ENCODE results near the gene UBE2M.

Gene UBE2M

DNA sequence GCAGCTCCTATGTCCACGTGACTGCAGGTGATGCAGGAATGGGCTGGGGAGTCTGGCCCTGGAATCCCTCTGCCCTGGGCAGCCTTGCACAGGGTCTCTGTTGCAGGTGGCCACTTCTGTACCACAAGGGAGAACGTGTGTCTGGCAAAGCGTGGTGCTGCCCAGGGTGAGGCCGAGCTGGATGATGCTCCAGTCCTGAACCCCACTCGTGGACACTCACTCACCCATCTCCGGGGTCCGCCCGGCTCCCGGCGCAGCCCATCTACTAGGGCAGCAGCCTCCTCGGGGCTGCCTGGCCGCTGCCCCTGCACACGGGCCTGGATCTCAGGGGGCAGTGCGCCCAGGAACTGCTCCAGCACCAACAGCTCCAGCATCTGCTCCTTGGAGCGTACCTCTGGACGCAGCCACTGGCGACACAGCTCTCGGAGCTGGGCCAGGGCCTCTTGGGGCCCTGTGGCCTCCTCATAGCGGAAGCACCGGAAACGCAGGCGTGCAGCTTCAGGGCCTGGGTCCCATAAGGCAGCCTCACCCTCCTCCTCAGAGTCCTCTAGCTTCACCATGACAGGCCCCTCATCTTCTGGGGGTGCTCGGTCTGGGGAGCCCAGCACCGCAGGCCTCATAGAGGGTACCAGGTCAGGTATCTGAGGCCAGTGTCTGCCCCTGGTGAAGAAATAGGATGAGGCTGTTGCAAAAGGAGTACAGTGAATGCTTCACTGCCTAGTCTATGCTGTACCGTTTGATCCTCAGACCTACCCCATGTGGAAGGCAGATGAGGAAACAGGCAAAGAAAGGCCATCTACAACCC is 12.6 kb upstream of the UBE2M start:
- DNase-seq: no peak

DNA sequence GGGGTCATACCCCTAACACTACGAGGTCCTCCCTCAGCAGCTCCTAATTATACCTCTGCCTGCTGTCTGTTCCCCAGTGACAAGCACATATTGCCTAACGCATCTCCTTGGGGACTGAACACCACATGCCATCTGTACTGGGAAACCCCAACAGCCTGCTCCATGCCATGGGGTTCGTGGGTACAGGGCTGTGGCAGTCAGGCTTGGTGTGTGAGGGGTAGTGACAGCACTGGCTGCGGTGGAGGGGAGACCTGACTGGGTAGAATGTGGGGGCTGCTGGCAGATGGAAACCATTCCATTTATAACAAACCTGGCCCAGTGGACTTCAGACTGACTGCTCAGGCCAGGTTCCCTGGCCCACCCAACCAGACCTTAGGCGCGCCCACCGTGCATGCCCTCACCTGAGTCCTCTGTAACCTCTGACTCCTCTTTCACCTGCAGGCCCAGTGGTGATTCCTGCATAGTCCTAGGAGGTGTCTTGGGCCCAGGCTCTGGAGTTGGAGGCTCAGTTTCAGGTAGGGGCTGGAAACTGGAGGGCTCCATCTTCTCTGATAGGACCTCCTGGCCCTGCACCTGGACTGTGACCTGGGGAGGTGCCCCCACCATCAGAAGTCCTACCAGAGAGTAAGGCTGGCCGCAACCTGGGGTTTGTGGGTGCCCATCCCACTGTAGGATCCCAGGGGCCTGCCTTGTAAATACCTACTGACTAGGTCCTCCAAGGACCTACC is 11.7 kb upstream of the UBE2M start:
- DNase-seq: no peak

DNA sequence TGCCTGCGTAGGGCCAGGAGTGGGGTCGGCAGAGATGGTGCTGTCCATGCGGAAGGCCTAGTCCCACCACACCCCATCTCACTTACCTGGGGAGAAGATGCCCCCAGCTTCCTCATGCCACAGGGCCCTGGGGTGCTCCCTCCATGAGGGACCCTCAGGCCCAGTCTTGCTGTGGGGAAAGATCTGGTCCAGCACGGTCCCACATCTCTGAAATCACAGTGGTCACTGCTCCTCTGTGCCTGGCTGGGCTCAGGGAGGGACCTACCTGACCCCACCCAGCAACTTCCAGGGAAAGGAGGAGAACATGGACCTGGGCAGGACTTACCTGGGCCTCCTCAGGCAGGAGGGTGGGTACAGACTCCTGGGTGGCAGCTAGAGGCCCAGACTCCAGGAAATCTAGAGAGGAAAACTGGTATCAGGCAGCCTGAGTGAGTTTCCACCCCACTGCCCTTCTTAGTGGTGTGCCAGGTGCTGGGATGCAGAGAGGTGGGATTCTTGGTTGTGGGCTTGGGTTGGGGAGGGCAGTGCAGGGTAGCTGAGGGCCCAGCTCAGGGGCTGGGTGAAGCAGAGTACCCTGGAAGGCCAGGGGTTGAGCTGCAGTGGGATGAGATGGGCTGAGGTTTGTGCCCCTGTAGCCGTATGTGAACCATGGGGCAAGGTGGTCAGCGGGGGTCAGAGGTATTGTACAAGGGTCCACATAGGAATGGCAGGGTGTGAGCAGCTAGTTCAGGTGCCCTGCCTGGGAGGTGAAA is 11.0 kb upstream of the UBE2M start:
- no peak for DNase-seq

DNA sequence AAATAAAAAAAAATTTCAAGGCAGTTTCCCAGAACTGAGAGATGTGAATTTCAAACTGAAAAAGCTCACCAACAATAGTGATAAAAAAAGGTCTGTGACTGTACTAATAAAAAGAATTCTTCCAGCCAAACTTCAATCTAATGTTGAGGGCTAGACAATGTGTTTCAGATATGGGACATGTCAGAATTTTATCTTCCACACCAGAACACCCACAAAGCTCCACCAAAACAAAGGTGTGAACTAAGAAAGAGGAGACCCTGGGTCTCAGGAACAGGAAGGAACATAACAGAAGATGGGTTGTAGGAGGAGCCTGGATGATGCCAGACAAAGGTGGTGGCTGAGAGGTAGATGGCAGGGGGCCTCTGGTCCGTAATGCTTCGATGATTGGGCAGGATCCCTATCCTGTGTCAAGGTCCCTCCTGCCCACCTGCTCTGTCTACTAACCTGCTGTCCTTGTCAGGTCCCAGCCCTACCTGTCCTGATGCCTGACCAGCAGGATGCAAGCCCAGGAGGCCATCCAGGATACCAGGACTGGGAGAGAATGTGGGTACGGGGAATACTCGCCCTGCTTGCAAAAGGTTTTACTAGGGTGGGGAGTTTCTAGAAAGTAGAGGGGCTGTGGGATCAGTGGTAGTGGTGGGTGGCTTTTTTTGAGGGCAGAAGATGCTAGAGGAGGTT is 10.2 kb upstream of the UBE2M start:
- DNase-seq: no peak

DNA sequence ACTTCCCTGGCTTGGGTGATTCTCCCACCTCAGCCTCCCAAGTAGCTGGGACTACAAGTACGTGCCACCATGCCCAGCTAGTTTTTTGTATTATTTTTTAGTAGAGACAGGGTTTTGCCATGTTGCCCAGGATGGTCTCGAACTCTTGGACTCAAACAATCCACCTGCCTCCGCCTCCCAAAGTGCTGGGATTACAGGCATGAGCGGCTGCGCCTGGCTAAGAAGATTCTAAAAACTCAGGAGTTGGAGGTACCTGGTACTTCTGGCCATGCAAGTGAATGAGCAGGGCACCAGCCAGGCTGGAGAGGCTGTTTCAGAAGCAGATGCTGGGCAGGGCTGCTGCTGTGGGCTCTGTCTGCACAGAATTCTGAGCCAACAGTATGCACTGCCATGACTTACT is 8.6 kb upstream of the UBE2M start:
- no peak for DNase-seq

DNA sequence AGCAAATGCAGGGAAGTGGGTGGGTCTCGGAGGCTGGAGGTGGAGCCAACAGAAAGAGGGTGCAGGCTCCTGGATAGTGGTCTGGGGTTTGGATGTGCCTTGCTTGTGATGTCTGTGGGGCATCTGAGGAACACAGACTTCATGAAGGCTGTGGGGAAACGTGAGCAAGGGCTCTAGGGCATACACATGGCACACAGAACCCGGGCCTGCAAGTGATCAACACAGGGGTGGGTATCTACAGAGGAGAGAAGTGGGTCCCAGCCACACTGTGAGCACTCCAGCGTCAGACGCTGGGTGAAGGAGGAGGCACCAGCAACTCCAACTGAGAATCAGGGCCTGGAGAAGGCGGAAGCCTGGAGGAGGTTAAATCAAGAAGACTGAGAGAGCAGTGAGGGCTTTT is 5.4 kb upstream of the UBE2M start:
- no peak for DNase-seq

DNA sequence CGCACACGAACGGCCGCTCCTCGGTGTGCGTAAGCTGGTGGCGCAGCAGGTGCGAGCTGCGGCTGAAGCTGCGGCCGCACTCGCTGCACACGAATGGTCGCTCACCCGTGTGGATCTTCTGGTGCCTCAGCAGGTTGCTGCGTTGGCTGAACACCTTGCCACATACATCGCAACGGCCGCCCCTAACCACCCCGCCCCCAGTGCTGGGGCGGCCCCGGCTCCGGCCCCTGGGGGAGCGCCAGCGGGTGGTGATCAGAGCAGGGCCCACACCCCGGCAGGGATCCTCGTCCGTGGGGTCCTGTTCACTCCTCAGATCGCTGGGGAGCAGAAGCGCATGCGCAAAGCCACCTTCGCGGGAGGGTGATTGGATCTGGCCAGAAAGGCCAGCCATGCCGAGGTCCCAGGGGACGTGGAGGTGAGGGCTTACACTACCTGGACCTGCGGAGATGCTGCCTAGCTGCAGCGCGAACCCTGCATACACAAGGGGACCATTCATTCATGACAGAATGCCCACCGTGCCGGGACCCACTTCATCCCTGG is 4.7 kb upstream of the UBE2M start:
- DNase-seq: no peak

DNA sequence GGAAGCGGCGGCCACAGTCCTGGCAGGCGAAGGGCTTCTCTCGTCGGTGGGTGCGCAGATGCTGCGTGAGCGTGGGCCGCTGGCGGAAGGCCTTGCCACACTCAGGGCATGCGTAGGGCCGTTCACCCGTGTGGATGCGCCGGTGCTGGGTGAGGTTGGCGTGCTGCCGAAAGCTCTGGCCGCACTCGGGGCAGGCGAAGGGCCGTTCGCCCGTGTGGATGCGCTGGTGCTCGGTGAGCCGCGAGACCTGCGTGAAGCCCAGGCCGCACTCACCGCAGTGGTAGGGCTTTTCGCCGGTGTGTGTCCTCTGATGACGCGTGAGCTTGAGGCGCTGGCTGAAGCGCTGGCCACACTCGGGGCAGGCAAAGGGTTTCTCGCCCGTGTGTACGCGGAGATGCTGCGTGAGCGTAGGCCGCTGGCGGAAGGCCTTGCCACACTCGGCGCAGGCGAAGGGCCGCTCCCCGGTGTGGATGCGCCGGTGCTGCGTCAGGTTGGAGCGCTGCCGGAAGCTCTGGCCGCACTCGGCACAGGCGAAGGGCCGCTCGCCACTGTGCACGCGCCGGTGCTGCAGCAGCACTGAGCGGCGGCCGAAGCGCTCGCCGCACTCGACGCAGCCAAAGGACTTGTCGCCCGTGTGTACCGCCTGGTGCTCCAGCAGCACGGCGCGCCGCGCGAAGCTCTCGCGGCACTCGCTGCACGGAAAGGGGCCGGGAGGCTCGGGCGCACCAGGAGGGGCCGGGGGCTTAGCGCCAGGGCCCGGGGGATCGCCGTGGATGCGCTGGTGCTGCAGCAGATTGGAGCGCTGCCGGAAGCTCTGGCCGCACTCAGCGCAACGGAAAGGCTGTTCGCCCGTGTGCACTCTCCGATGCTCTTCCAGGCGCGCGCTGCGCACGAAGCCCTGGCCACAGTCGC is 4.0 kb upstream of the UBE2M start:
- DNase-seq: peak in 2 of 5 experiments; percentile 21 to 79

DNA sequence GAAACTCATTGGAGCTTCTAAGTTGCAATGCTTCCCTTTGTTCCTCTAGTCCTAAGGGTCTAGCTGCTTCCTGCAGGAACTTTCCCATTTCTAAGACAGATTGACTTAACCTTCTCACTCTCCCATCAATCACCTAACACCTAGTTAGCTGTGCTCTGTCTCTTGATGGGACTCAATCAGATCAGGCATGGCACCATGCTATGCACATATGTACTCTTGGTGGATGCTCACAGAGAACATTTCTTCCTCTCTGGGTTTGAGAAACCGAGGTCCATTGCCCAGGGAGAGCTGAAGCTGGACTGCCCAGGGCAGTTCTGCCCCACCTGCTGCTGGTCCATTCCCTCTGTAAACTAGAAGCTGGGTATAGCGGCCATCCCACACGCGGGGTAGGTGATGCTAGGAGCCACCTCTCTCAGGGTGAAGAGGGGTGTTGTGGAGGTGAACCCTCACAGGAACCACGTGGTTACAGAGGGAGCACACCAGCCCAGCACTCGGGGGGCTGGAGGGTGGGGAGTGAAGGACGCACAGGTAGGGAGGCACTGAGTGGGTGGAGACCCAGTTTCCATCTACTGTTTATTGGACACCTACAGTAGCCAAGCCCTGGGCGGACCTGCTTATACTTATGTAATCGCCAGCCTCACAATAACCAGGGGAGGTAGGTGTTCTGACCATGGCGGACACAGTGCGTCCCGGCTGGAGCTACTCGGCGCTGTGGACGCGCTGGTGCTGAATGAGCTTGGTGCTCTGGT is 3.1 kb upstream of the UBE2M start:
- no peak for DNase-seq

DNA sequence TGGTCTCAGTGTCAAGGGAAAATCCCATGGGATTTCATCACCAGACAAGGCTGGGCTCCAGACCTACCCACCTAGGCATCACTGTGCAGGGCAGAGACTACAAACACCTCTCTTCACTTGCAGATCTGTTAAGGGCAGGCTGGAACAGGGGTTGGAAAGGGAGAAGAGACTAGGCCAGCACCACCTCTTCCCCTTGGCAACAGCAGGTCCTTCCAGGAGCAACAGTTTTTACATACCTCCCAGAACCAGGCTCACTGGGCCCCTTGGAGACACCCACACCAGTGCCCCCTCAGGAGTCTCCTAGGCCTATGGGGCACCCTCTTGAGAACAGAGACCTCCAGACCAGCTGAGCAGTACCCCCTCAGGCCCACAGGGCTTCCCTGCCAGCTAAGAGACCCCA is 2.5 kb upstream of the UBE2M start:
- DNase-seq: no peak

DNA sequence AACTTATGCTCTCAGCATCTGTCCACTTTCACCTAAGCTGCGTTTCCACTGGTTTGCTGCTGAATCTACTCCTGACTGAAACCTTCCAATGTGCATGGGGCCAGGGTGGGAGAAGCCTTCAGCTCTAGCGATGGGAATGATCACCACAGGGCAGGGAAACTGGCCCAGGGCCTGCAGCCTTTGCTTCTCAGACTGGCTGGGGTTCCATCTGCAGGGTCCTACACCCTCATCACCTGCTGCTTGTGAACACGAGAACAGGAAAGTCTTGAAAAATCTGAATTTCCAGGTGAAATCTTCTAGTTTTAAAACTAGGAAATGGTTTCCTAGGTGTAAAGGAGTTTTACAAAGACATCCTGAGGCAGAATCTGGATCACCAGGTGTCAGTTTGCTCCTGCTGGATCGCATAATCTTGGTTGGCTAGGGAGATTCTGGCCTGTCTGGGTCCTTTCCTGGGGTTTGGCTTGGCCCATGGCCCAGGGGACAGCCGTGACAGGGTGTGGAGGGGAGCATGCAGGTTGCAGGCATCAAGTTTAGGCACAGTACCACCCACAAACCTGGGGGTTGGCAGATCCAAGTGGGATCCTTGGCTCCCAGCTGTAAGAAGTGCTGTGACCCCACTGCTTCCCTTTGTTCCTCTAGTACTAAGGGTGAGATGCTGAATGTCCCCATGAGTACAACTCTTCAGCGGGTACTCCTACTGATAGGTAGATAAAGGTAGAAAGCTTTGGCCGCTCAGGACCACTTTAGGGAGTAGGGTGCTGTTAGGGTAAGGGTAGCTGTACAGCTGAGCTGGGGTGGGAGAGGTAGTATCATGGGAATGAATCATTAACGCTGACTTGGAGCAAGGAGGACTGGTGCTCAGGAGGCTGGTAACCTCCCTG is 1.8 kb upstream of the UBE2M start:
- DNase-seq: no peak

DNA sequence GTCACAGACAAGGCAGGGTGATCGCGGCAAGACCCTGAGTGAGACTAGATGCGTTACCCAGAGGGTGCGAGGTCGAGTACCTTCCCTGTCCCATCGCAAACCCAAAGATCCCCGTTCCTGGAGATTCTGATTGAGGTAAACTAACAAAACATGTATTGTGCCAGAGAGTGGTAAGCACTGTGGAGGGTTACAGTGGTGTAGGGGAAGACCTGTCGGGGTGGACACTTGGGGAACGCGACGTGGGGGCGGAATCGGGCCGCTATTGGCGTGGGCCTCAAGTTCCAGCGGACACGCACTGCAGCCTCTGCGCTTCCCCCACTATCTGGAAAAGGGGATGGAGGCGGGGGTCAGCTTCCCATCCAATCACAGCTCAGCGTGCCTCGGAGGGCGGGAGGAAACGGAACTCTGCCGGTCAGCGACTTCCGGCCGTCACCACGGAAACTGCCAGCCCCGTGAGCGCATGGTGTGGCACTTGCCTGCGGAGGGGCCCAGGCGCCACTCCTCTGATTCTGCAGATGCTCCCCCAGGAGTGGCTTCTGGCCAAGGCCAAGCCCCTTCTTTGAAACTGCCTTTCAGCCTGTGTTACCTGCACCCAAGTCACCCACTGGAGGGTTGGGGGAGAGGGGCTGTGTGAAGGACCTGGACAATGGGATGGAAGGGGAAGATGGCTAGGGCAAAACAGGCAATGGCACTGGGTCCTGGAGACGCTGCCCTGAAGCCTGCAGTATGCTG is 1.0 kb upstream of the UBE2M start:
- peak in 3 of 5 experiments; percentile 38 to 78 (median 45) for DNase-seq

DNA sequence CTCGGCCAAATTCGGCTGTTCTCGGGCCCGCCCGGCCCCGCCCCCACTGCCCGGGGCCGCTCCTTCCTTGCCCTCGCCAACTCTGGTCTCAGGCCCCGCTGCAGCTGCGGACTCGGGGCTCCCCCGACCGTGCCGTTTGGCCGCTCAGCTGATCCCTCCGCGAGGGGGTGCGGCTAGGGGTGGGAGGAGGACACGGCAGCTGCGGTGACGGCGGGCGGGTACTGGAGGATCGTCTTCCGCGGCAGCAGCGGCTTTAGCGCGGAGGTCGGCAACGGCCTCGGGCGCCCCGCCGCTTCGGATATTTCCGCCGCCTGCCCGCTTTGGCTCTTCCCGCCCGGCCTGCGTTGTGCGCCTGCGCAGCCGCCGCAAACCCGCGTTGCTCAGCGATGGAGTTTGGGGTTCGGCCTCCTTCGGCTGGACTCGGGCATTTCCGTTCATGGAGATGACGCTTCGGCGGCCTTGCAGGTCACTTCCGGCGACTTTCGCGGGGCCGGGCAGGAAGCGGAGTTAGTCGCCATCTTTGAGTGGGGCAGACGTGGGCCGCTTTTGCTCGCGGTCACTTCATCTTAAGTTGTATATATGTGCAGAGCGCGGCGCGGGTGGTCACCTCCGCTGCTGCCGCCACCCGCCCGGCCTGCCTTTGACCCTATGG is 338 bp upstream of the UBE2M start:
- peak; percentile 99 to 100 (median 99) for DNase-seq

DNA sequence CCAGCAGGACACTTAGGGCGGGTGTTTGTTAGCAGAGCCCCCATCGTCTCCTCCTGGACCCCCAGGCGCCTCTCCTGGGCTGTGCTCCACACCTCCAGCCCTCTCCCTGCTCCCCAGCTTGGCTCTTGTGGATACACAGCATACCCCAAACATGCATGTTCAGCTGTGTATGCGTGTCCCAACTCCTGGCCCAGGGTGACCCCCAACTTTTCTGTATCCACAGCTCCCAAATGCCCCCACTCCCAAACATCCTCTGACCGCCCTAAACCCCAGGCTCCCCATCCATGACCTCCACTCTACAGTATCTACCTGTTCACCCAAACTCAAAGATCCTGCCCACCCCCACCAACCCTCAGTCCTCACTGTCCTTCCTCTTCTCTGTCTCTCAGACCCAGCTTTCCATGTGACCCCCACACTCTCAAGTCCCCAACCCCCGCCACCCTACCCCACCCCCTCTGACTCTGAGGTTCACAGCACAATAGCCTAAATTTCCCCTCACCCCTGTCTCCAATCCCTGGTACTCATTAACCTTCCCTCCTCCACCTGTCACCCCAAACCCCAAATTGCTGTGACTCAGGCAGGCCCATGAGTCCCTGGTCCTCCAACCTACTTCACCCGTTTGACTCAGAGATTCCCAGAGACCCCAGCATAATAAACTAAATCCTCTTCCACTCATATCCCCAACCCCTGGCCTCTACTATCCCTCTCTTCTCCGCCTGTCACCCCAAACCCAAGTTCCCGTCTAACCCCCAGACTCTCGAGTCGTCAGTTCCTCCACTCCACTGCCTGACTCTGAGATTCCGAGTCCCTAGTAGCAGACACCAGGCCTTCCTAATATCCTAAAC is 968 bp downstream of the UBE2M start:
- no peak for DNase-seq

DNA sequence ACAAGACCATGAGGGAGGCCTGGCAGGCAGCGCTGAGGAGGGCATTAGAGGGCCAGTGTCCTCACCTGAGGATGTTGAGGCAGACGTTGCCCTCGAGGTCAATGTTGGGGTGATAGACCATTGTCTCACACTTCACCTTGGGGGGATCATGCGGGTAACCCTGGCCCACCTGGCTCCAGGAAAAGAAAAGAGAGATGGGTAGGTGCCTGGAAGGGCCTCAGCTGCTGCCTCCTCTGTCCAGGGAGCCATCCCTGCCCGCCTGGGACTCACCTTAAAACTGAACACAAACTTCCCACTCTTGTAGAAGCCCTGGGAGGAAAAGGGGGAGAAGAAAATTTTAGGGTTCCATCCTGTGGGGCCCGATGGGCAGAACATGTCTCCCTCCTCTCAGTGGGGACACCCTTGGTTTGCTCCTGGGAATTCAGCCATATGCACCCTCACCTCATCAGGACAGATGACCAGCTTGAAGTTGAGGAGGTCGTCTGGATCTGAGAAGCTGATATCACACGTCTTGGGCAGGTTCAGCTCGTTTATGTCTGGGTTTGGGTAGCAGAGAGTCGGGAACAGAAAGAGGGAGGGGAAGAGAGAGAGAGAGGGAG is 1.7 kb downstream of the UBE2M start:
- no peak for DNase-seq

DNA sequence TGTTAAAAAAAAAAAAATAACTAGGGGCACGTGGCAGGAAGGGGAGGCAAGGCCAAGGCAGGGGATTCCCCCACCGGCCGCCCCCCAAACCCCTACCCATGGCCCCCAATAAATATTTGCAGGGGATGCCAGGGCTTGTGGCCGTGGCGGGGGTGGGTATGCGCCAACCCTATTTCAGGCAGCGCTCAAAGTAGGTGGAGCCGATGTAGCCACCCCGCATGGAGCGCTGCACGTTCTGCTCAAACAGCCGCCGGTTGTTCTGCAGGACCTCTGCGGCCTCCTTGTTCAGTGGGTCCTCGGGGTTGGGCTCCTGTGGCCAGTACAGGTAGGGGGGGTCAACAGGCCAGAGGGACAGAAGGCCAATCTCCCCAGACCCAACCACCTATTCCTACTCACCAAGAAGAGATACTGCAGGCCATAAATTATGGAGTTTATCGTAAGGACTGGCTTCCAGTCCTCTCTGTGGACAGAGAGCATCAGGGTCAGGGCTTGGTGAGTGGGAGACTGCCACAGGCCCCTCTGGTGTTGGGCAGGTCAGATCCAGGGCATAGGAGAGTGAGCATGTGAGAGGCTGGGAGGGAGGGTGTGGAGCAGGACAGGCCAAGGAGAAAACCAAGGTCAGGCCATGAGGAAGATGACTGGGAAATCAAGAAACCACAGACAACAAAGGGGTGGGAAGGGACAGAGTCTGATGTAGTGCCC is 2.3 kb downstream of the UBE2M start:
- no peak for DNase-seq
